T-helper 2 cell treated with Interferon-gamma antibody and Interleukin-4, amounts not matched to agents 5 μg/mL and 100 μg/mL, for 36 hours (primary cell): ENCODE data around the gene AKAP8L.

Source experiments
- DNase-seq: peaks from one replicate; pipeline ENCODE4 v3.0.0; 2021; ENCODE audit warnings: low spot score
- H3K27ac Mint-ChIP-seq: one replicate; pipeline ENCODE4 v1.8.0; 2021; ENCODE audit warnings: mild to moderate bottlenecking, mixed read lengths
- H3K27me3 Mint-ChIP-seq: one replicate; pipeline ENCODE4 v1.8.0; 2021; ENCODE audit warnings: low read depth, mixed read lengths
- H3K36me3 Mint-ChIP-seq: one replicate; pipeline ENCODE4 v1.8.0; 2021; ENCODE audit warnings: low read depth, mixed read lengths
- H3K4me1 Mint-ChIP-seq: one replicate; pipeline ENCODE4 v1.8.0; 2021; ENCODE audit warnings: low read depth, mixed read lengths
- H3K4me3 Mint-ChIP-seq: one replicate; pipeline ENCODE4 v1.8.0; 2022; ENCODE audit warnings: mild to moderate bottlenecking, moderate library complexity, mixed read lengths
- H3K9me3 Mint-ChIP-seq: one replicate; pipeline ENCODE4 v1.8.0; 2021; ENCODE audit warnings: mixed read lengths

Gene AKAP8L

DNA sequence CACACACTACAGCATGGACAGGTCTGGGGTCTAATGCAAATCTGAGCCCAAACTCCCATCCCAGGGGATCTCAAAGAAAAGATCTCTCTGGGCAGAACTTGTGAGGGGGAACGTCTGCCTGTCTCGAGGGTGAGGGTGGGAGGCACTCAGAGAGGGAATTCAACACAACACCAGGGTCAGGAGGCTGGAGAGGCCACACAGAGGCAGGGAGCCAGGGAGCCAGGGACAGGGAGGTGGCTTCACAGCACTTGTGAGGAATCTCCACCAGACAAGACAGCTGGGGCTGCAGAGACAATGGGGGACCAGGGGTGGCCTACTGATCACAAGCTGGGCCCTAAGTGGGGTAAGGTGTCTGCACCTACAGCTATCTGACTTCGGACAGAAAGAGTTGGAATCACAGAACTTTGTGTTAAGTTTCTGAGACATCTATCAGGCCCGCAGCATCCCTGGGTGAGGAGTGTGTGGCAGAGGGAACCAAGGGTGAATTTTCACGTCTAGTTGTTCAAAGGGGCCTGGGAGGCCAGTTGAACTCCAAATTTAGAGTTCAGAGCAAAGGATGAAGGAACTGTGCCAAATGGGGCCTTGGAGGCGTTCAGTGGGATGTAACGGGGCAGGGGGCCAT lies 12.7 kb upstream of the AKAP8L start:
- Mint-ChIP-seq H3K27me3 (no peaks in the 10 kb centered on the region), H3K27ac (peak overlapping the region; percentile 94), H3K36me3 (peaks cover 21% of the 10 kb centered on the region), H3K4me1 (peaks cover 24% of the 10 kb centered on the region), H3K9me3 (no peaks in the 10 kb centered on the region), H3K4me3 (peak overlapping the region; percentile 95)
- DNase-seq, result no peak

GRCh38 chr19:15430526-15431120 lies 11.8 kb upstream of the AKAP8L start:
- peak overlapping the region; percentile 16 for H3K27ac Mint-ChIP-seq
- DNase-seq, result no peak
- H3K27me3 Mint-ChIP-seq, result no peaks in the 10 kb centered on the region
- peaks cover 23% of the 10 kb centered on the region for H3K4me1 Mint-ChIP-seq
- H3K4me3 Mint-ChIP-seq, result peak overlapping the region; percentile 95
- H3K9me3 Mint-ChIP-seq, result no peaks in the 10 kb centered on the region
- peaks cover 28% of the 10 kb centered on the region for H3K36me3 Mint-ChIP-seq

- H3K4me3 Mint-ChIP-seq, result peak overlapping the region; percentile 66
These were observed 11.2 kb upstream of the AKAP8L start for GRCh38 chr19:15429825-15430467.

GRCh38 chr19:15428956-15429824 lies 10.4 kb upstream of the AKAP8L start:
- Mint-ChIP-seq H3K4me3 (no peak overlapping the region), H3K9me3 (no peaks in the 10 kb centered on the region), H3K27me3 (no peaks in the 10 kb centered on the region)

More at GRCh38 chr19:15429825-15430467, 11.2 kb upstream of the AKAP8L start:
- no peak for DNase-seq
- peaks cover 30% of the 10 kb centered on the region for H3K36me3 Mint-ChIP-seq
- H3K4me1 Mint-ChIP-seq, result peaks cover 23% of the 10 kb centered on the region
- no peak overlapping the region for H3K27ac Mint-ChIP-seq
- no peaks in the 10 kb centered on the region for H3K27me3 Mint-ChIP-seq
- no peaks in the 10 kb centered on the region for H3K9me3 Mint-ChIP-seq

DNA sequence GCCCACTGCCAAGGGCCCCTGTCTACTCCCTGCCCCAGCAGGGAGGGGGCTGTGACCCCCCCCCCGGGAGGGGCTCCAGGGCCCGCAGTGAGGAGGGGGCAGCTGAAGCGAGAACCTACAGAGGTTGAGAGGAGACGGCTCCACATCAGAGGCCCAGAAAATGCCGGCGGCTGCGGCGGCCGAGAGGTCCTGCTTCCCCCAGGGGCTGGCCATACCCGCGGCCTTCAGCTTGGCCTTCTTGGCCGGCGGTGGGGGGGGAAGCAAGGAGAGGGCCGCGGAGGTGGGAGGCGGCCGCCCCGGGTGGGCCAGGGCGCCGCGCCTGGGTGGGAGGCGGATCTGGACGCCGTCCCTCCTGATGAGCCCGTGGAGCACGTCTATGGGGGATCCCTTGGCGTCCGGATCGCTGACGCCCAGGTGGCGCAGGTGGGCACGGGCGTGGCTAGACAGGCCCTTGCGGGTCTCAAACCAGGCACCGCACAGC lies 9.2 kb upstream of the AKAP8L start:
- Mint-ChIP-seq H3K4me3 (no peak overlapping the region), H3K9me3 (peaks cover 5% of the 10 kb centered on the region), H3K36me3 (peaks cover 44% of the 10 kb centered on the region), H3K27ac (no peak overlapping the region), H3K4me1 (peaks cover 18% of the 10 kb centered on the region), H3K27me3 (no peaks in the 10 kb centered on the region)
- no peak for DNase-seq

More at GRCh38 chr19:15428956-15429824, 10.4 kb upstream of the AKAP8L start:
- peaks cover 23% of the 10 kb centered on the region for H3K4me1 Mint-ChIP-seq
- H3K36me3 Mint-ChIP-seq, result peaks cover 34% of the 10 kb centered on the region
- DNase-seq, result no peak
- H3K27ac Mint-ChIP-seq, result no peak overlapping the region

- Mint-ChIP-seq H3K9me3 (peaks cover 5% of the 10 kb centered on the region), H3K4me1 (peaks cover 16% of the 10 kb centered on the region), H3K36me3 (peaks cover 51% of the 10 kb centered on the region), H3K27me3 (no peaks in the 10 kb centered on the region), H3K4me3 (no peak overlapping the region), H3K27ac (no peak overlapping the region)
- no peak for DNase-seq
These were observed 8.5 kb upstream of the AKAP8L start for GRCh38 chr19:15427350-15427700.

DNA sequence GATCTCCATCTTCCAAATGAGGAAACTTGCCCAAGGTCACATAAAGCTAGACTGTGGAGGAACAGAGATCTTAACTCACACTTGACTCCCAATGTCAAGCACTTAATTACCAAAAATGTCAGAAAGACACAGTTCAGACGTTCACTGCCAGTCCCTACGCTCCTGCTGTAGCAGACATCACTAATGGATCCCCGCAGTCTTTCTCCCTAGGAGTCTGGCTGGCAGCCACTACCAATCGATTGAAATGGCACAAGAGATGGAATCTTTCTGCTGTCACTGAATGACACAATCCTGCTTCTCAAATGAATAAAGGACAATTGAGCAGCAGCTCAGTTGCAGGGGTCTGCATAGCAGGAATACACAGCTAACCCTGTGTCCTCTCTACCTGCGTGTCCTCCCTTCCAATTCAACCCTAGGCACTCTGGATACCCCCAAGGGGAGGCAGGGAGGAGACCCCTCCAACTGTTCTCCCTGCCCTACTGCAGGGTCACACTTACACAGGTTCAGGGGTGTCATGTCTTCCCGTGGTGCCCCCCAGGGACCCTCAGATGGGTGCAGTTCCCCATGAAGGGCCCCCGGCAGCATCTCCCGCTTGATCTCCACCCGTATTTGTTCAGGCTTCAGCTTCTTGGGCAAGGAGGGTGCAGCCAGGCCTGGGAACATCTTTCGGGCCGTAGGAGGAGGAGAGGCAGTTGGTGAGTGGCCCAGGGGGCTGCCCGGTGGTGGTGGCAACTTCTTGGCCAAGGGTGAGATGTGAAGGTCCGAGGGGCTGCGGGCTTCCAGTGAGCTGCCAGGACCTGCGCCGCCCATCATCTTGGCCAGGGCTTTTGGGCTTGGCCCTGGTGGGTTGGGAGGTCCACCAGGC lies 7.9 kb upstream of the AKAP8L start:
- peaks cover 52% of the 10 kb centered on the region for H3K36me3 Mint-ChIP-seq
- no peak for DNase-seq
- H3K27me3 Mint-ChIP-seq, result no peaks in the 10 kb centered on the region
- no peak overlapping the region for H3K4me3 Mint-ChIP-seq
- peaks cover 13% of the 10 kb centered on the region for H3K4me1 Mint-ChIP-seq
- H3K27ac Mint-ChIP-seq, result no peak overlapping the region
- peaks cover 5% of the 10 kb centered on the region for H3K9me3 Mint-ChIP-seq

DNA sequence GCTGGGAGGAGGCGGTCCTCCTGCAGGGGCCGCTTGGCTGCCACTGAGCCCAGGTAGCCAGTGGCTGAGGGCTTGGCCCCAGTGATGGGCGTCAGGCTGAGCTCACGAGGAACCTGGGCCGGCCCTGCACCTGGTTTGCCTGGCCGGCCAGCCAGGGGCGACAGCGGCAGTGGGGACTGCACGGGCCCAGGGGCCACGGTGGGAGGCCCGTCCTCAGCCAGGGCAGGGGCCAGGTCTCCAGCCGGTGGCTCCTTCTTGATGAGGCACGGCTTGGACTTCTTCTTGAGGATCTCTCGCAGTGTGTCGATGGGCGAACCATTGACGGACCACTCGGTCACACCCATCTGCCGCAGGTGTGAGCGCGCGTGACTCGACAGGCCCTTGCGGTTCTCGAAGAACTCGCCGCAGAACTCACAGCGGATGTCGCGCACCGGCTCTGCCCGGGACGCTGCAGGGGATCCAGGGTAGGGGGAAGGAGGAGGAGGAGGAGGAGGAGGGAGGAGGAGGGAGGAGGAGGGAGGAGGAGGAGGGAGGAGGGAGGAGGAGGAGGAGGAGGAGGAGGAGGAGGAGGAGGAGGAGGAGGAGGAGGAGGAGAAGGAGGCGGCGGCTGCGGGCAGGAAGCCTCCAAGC lies 6.6 kb upstream of the AKAP8L start:
- Mint-ChIP-seq H3K27ac (no peak overlapping the region), H3K27me3 (no peaks in the 10 kb centered on the region), H3K36me3 (peaks cover 45% of the 10 kb centered on the region), H3K4me3 (no peak overlapping the region), H3K4me1 (peaks cover 2% of the 10 kb centered on the region), H3K9me3 (peaks cover 5% of the 10 kb centered on the region)
- DNase-seq, result no peak

GRCh38 chr19:15424692-15425272 lies 6.0 kb upstream of the AKAP8L start:
- no peak overlapping the region for H3K27ac Mint-ChIP-seq
- H3K9me3 Mint-ChIP-seq, result peaks cover 5% of the 10 kb centered on the region
- DNase-seq, result no peak
- H3K4me3 Mint-ChIP-seq, result no peak overlapping the region
- H3K36me3 Mint-ChIP-seq, result peaks cover 46% of the 10 kb centered on the region
- H3K27me3 Mint-ChIP-seq, result no peaks in the 10 kb centered on the region
- H3K4me1 Mint-ChIP-seq, result peaks cover 4% of the 10 kb centered on the region

DNA sequence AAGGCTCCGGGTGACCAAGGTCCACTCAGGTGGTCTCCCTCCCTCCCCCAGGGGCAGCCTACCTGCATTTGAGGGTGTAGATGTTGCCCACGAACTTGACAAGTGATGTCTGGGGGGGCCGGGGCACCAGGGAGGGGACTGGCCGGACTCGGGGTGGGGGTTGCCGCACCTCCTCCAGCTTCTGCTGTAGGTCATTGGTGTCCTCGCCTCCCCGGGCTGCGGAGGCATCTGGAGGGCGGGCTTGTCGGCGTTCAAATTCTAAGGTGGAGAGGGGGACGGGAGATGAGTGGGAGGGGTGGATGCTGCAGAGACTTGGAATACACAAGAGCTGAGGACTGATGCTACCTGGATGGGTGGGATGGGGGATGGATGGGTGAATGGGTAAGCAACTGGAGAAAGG lies 5.3 kb upstream of the AKAP8L start:
- Mint-ChIP-seq H3K27ac (no peak overlapping the region), H3K27me3 (no peaks in the 10 kb centered on the region), H3K4me1 (peaks cover 9% of the 10 kb centered on the region), H3K4me3 (no peak overlapping the region), H3K9me3 (peaks cover 5% of the 10 kb centered on the region), H3K36me3 (peaks cover 46% of the 10 kb centered on the region)
- no peak for DNase-seq

DNA sequence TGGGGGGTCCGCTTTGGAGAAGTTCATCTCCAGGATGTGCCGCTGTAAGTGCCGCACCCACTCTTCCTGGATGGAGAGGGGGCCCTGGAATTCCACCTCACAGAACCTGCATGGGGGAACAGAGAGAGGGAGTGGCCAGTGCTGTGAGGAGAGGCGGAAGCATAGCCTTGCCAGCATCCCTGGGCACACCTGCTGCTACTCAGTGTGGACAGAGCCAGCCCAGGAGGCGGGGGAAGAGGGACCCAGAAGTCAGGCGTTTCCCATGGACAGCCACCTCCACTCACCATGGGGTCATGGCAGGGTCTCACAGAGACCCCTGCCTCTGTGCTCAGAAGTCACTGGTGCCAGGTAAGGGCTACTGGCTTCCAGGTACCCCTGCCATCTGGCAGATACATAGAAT lies 4.3 kb upstream of the AKAP8L start:
- DNase-seq, result no peak
- Mint-ChIP-seq H3K27me3 (no peaks in the 10 kb centered on the region), H3K9me3 (peaks cover 5% of the 10 kb centered on the region), H3K27ac (no peak overlapping the region), H3K36me3 (peaks cover 48% of the 10 kb centered on the region), H3K4me3 (no peak overlapping the region), H3K4me1 (peaks cover 9% of the 10 kb centered on the region)

DNA sequence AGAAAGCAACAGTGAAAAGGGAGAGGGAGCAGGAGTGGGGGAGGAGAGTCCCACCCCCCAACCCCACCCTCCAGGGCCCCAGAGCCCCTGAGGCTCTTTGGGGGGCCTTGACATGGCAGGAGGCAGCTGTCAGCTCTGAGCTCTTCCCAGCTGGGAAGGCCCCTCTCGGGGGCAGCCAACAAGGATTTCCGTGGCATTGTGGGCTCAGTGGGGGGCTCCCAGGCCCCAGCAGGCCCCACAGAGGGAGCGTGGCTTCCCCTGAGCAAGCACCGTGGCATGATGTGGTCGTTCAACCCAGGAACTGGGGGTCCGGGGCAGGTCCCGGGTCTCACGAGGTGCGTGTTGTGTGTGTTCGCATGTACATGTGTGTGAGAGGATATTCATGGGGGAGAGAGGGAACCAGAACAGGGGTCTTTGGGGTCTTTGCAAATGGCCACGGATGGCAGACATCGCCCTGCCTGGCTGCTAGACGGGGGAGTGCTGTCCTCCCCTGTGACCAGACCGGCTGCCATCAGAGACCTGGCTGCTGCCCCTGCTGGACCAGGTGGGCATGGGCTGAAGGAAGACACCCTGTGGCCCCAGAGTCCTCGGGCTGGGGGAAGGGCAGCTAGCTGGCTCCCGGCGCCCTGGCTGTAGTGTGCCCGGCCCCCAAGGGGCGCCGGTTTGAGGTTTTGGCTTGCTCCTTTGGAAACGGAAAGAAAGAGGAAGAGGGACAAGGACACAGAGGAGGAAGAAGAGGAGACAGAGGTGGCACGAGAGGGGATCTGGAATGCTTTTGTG lies 3.7 kb upstream of the AKAP8L start:
- H3K4me1 Mint-ChIP-seq, result peaks cover 15% of the 10 kb centered on the region
- no peak overlapping the region for H3K27ac Mint-ChIP-seq
- DNase-seq, result no peak
- H3K9me3 Mint-ChIP-seq, result peaks cover 5% of the 10 kb centered on the region
- H3K4me3 Mint-ChIP-seq, result no peak overlapping the region
- no peaks in the 10 kb centered on the region for H3K27me3 Mint-ChIP-seq
- peaks cover 46% of the 10 kb centered on the region for H3K36me3 Mint-ChIP-seq
